HepG2 (cell line): ENCODE measurements around the gene BLCAP. TPM values are rescaled to one million over a fixed set of nuclear protein-coding genes. Genes with fewer than 3 reads are reported as not detected.
A peak's percentile ranks its signal among the peaks of the same experiment; 100 is the strongest.

Source experiments
- CEBPB ChIP-seq: IDR thresholded peaks from 2 replicates; pipeline ENCODE4 v1.6.1; 2011; ENCODE audit warnings: low read depth, low read length, improper control_type of control experiment, borderline replicate concordance
- CENPT ChIP-seq: sonication (generic); formaldehyde crosslinking; IDR thresholded peaks from 2 replicates; pipeline ENCODE4 v1.8.0; 2022; ENCODE audit warnings: low read depth, mild to moderate bottlenecking, moderate library complexity, missing genetic modification reagents
- FOXO4 ChIP-seq: sonication (generic); formaldehyde crosslinking; conservative IDR thresholded peaks from 2 replicates; pipeline ENCODE4 v1.8.1; 2023; ENCODE audit warnings: missing genetic modification reagents
- GATAD2A ChIP-seq: IDR thresholded peaks from 2 replicates; pipeline ENCODE4 v1.6.1; 2016
- HNF1B ChIP-seq: sonication (generic); formaldehyde crosslinking; IDR thresholded peaks from 2 replicates; pipeline ENCODE4 v1.5.1; 2020; ENCODE audit warnings: mild to moderate bottlenecking, moderate library complexity, missing genetic modification reagents
- HNRNPH1 ChIP-seq: fragments of 200-400 bp; formaldehyde crosslinking; optimal IDR thresholded peaks from 2 replicates; pipeline ENCODE3; 2017; ENCODE audit warnings: mild to moderate bottlenecking, low read depth, low read length
- JUN ChIP-seq: sonication (generic); formaldehyde crosslinking; IDR thresholded peaks from 2 replicates; pipeline ENCODE4 v1.4.0; 2020; ENCODE audit warnings: mild to moderate bottlenecking, missing genetic modification reagents
- KLF6 ChIP-seq: IDR thresholded peaks from 2 replicates; pipeline ENCODE4 v1.8.0; 2016; ENCODE audit warnings: missing biosample characterization, missing genetic modification reagents
- MAFG ChIP-seq: sonication (generic); formaldehyde crosslinking; IDR thresholded peaks from 2 replicates; pipeline ENCODE4 v1.5.1; 2020; ENCODE audit warnings: mild to moderate bottlenecking, missing genetic modification reagents
- MIER3 ChIP-seq: IDR thresholded peaks from 2 replicates; pipeline ENCODE4 v1.6.1; 2016; ENCODE audit warnings: missing compliant biosample characterization, borderline replicate concordance
- MLX ChIP-seq: IDR thresholded peaks from 2 replicates; pipeline ENCODE4 v1.6.1; 2016
- MTA3 ChIP-seq: sonication (generic); formaldehyde crosslinking; IDR thresholded peaks from 2 replicates; pipeline ENCODE4 v1.4.0; 2020; ENCODE audit warnings: missing genetic modification reagents
- RARG ChIP-seq: sonication (generic); formaldehyde crosslinking; IDR thresholded peaks from 2 replicates; pipeline ENCODE4 v1.4.0; 2020; ENCODE audit warnings: low read depth, mild to moderate bottlenecking, missing genetic modification reagents
- RELA ChIP-seq: sonication (generic); formaldehyde crosslinking; IDR thresholded peaks from 2 replicates; pipeline ENCODE4 v1.4.0; 2020; ENCODE audit warnings: missing genetic modification reagents
- SKI ChIP-seq: fragments of 450-650 bp; IDR thresholded peaks from one replicate; pipeline ENCODE4 v1.6.1; 2018; ENCODE audit warnings: mild to moderate bottlenecking; ENCODE audit not compliant: partially characterized antibody
- TAF1 ChIP-seq: sonication (generic); formaldehyde crosslinking; IDR thresholded peaks from 2 replicates; pipeline ENCODE4 v1.4.0; 2020; ENCODE audit warnings: missing genetic modification reagents
- TRIM22 ChIP-seq: fragments of 450-650 bp; IDR thresholded peaks from 2 replicates; pipeline ENCODE4 v1.6.1; 2017
- ZNF17 ChIP-seq: sonication (generic); formaldehyde crosslinking; IDR thresholded peaks from 2 replicates; pipeline ENCODE4 v1.5.0; 2020; ENCODE audit warnings: mild to moderate bottlenecking, missing genetic modification reagents
- ZNF230 ChIP-seq: sonication (generic); formaldehyde crosslinking; IDR thresholded peaks from 2 replicates; pipeline ENCODE4 v1.4.0; 2020; ENCODE audit warnings: mild to moderate bottlenecking, missing genetic modification reagents
- ZNF263 ChIP-seq: sonication (generic); formaldehyde crosslinking; IDR thresholded peaks from 2 replicates; pipeline ENCODE4 v1.4.0; 2020; ENCODE audit warnings: missing genetic modification reagents
- ZNF326 ChIP-seq: sonication (generic); formaldehyde crosslinking; IDR thresholded peaks from 2 replicates; pipeline ENCODE4 v1.4.0; 2020; ENCODE audit warnings: missing genetic modification reagents, borderline replicate concordance
- ZNF496 ChIP-seq: sonication (generic); formaldehyde crosslinking; IDR thresholded peaks from 2 replicates; pipeline ENCODE4 v1.8.1; 2023; ENCODE audit warnings: mild to moderate bottlenecking, moderate library complexity, missing genetic modification reagents; ENCODE audit not compliant: insufficient replicate concordance
- ZNF562 ChIP-seq: sonication (generic); formaldehyde crosslinking; IDR thresholded peaks from 2 replicates; pipeline ENCODE4 v1.8.0; 2022; ENCODE audit warnings: missing genetic modification reagents, borderline replicate concordance
- ZNF580 ChIP-seq: IDR thresholded peaks from 2 replicates; pipeline ENCODE4 v1.6.1; 2016; ENCODE audit warnings: low read depth, borderline replicate concordance
- ZNF747 ChIP-seq: sonication (generic); formaldehyde crosslinking; IDR thresholded peaks from 2 replicates; pipeline ENCODE4 v1.8.1; 2023; ENCODE audit warnings: missing genetic modification reagents, mild to moderate bottlenecking, borderline replicate concordance
- ZNF83 ChIP-seq: sonication (generic); formaldehyde crosslinking; IDR thresholded peaks from 2 replicates; pipeline ENCODE4 v1.4.0; 2020; ENCODE audit warnings: missing genetic modification reagents, mild to moderate bottlenecking, borderline replicate concordance
- polyA plus RNA-seq, 8 experiments: library from polyadenylated mRNA; depleted of rRNA in 3 of 8; stranded (reverse) in 7 of 8; unstranded in 1 of 8; fragments of >200 nt; fragmentation: Illumina TruSeq in 4 of 8; extraction: Trizol in 4 of 8; gene quantifications; 2 replicates each; pipeline versions ENCODE4 v1.2.1 to v1.2.3, GENCODE V29; 2011 to 2016; ENCODE audit warnings: low read depth in 4 of 8, missing spikeins in 1 of 8, mixed read lengths in 1 of 8; ENCODE audit not compliant: insufficient read depth in 1 of 8
- total RNA-seq, 5 experiments: library from RNA; depleted of rRNA; stranded (reverse); fragments of >200 nt; fragmentation: Illumina TruSeq; extraction: Trizol; gene quantifications; 2 replicates each; pipeline ENCODE4 v1.2.3, GENCODE V29; 2016; ENCODE audit warnings: low read depth in 1 of 5

BLCAP gene
- total and polyA plus RNA-seq, 2 of the 13 experiments (the other 11 are each of a cell fraction or from before 2014, with no cell fraction given), result 52.4 to 86.8 TPM

GRCh38 chr20:37527638-37528445 is at the start of gene BLCAP (continued):
- TF ChIP-seq HNRNPH1, result no peak
- TF ChIP-seq ZNF83 (CRISPR knock-in tag), result 0 out of 2 replicates have a peak, but pooled peaks have one; percentile 31
- TF ChIP-seq TRIM22, result no peak
- TF ChIP-seq ZNF326 (CRISPR knock-in tag), result no peak
- no peak for TF ChIP-seq ZNF496 (CRISPR knock-in tag)
- no peak for TF ChIP-seq ZNF17 (CRISPR knock-in tag)
- TF ChIP-seq TAF1, result peak; percentile 97
- TF ChIP-seq MTA3 (CRISPR knock-in tag), result no peak
- peak; percentile 95 for TF ChIP-seq KLF6 (CRISPR knock-in tag)
- TF ChIP-seq FOXO4 (CRISPR knock-in tag), result no peak
- peak; percentile 19; the same call in 1 of the 2 replicates for TF ChIP-seq ZNF263 (CRISPR knock-in tag)
- TF ChIP-seq CEBPB, result peak; percentile 88
- TF ChIP-seq RARG, result peak; percentile 82
- no peak; the same call in 1 of the 2 replicates for TF ChIP-seq JUN (CRISPR knock-in tag)
- TF ChIP-seq MIER3 (CRISPR knock-in tag), result peak; percentile 28; the same call in 1 of the 2 replicates
- peak; percentile 19; the same call in 1 of the 2 replicates for TF ChIP-seq RELA
- no peak; the same call in 1 of the 2 replicates for TF ChIP-seq CENPT
- TF ChIP-seq HNF1B (CRISPR knock-in tag), result peak; percentile 76; the same call in 1 of the 2 replicates
- no peak for TF ChIP-seq MAFG
- peak; percentile 52 for TF ChIP-seq ZNF580
- peak; percentile 99 for TF ChIP-seq GATAD2A (CRISPR knock-in tag)
- peak; percentile 54; the same call in 1 of the 2 replicates for TF ChIP-seq ZNF230 (CRISPR knock-in tag)
- peak; percentile 87 for TF ChIP-seq MLX (CRISPR knock-in tag)
- TF ChIP-seq ZNF562 (CRISPR knock-in tag), result no peak
- TF ChIP-seq ZNF747 (CRISPR knock-in tag), result peak; percentile 96
- TF ChIP-seq SKI, result peak; percentile 96
